ENCODE data around the gene TALDO1. TPM values are rescaled to one million over a fixed set of nuclear protein-coding genes. Genes with fewer than 3 reads are reported as not detected.

TALDO1 gene
- total and polyA plus RNA-seq, 2 of the 8 experiments (the other 6 are each of a cell fraction or from before 2014, with no cell fraction given), result 265 to 308 TPM

DNA sequence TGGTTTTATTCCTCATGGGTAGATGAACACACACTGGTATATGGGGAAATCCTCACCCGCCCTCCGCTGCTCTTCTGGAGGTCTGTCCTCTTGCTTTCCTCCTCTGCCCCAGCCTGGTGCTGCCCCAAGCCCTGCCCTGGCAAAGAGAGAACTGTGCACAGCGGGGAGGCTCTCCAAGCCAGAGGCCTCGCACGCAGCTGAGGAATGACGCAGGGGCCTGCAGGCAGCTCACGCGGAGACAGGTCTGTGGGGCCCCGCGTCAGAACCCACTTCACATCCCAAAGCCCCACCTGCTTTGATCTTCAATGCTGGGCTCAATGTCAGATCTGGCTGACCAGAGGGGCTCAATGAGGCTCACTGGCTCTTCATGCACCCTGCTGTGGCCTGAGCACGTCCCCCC is 20.0 kb downstream of the TALDO1 start (continued):
- no peak for TF ChIP-seq SUZ12 (IDR thresholded peaks at IDR 0.05; ENCODE audit: low read length)

Measured in H1 (cell line).